Measurements from ENCODE around the gene TBCA.
A peak's percentile ranks its signal among the peaks of the same experiment; 100 is the strongest.
"Not testable (repeated sequence)": the region's sequence is repeated elsewhere in the genome, so short reads cannot be mapped to it uniquely, and the experiment has no call there.

The TBCA gene

GRCh38 chr5:77709993-77710685, 66.0 kb downstream of the TBCA start:
- no peak for TF ChIP-seq POLR2A (IDR thresholded peaks at IDR 0.05; ENCODE audit: low read depth, low read length)
- DNase-seq (ENCODE audit: insufficient read length, low spot score) (no peak), FAIRE-seq (no peak)

- DNase-seq (ENCODE audit: insufficient read length, low spot score) = no peak
- TF ChIP-seq POLR2A (IDR thresholded peaks at IDR 0.05; ENCODE audit: low read depth, low read length) = no peak
- FAIRE-seq = no peak
Observed at GRCh38 chr5:77709340-77709739, 66.8 kb downstream of the TBCA start.

- peak; percentile 60 for FAIRE-seq
- no peak for DNase-seq (ENCODE audit: insufficient read length, low spot score)
- no peak for TF ChIP-seq POLR2A (IDR thresholded peaks at IDR 0.05; ENCODE audit: low read depth, low read length)
Observed at GRCh38 chr5:77707791-77708190, 68.3 kb downstream of the TBCA start.

GRCh38 chr5:77699569-77699968, 76.6 kb downstream of the TBCA start:
- DNase-seq (ENCODE audit: insufficient read length, low spot score); FAIRE-seq: not testable (repeated sequence)

GRCh38 chr5:77698920-77699319, 77.2 kb downstream of the TBCA start:
- no peak for DNase-seq (ENCODE audit: insufficient read length, low spot score)
- TF ChIP-seq POLR2A (IDR thresholded peaks at IDR 0.05; ENCODE audit: low read depth, low read length) = no peak
- no peak for FAIRE-seq

GRCh38 chr5:77697692-77698091, 78.4 kb downstream of the TBCA start:
- no peak for DNase-seq (ENCODE audit: insufficient read length, low spot score)
- TF ChIP-seq POLR2A (IDR thresholded peaks at IDR 0.05; ENCODE audit: low read depth, low read length) = no peak
- FAIRE-seq = no peak

GRCh38 chr5:77696120-77696519, 80.0 kb downstream of the TBCA start:
- FAIRE-seq (no peak), DNase-seq (ENCODE audit: insufficient read length, low spot score) (no peak)
- TF ChIP-seq POLR2A (IDR thresholded peaks at IDR 0.05; ENCODE audit: low read depth, low read length) = no peak

GRCh38 chr5:77693913-77694312, 82.2 kb downstream of the TBCA start:
- no peak for TF ChIP-seq POLR2A (IDR thresholded peaks at IDR 0.05; ENCODE audit: low read depth, low read length)
- FAIRE-seq (no peak), DNase-seq (ENCODE audit: insufficient read length, low spot score) (no peak)

- DNase-seq (ENCODE audit: insufficient read length, low spot score) (no peak), FAIRE-seq (no peak)
- no peak for TF ChIP-seq POLR2A (IDR thresholded peaks at IDR 0.05; ENCODE audit: low read depth, low read length)
Observed at GRCh38 chr5:77683171-77683732, 92.9 kb downstream of the TBCA start.

- DNase-seq (ENCODE audit: insufficient read length, low spot score) = no peak
- TF ChIP-seq POLR2A (IDR thresholded peaks at IDR 0.05; ENCODE audit: low read depth, low read length) = no peak
- no peak for FAIRE-seq
Observed at GRCh38 chr5:77670526-77670925, 105.6 kb downstream of the TBCA start.

- DNase-seq (ENCODE audit: insufficient read length, low spot score) (no peak), FAIRE-seq (no peak)
- TF ChIP-seq POLR2A (IDR thresholded peaks at IDR 0.05; ENCODE audit: low read depth, low read length) = no peak
Observed at GRCh38 chr5:77669677-77670076, 106.5 kb downstream of the TBCA start.

- TF ChIP-seq POLR2A (IDR thresholded peaks at IDR 0.05; ENCODE audit: low read depth, low read length) = no peak
- no peak for DNase-seq (ENCODE audit: insufficient read length, low spot score)
- FAIRE-seq = no peak
Observed at GRCh38 chr5:77663090-77663863, 112.9 kb downstream of the TBCA start.

- FAIRE-seq = no peak
- DNase-seq (ENCODE audit: insufficient read length, low spot score) = no peak
- no peak for TF ChIP-seq POLR2A (IDR thresholded peaks at IDR 0.05; ENCODE audit: low read depth, low read length)
Observed at GRCh38 chr5:77662635-77663034, 113.5 kb downstream of the TBCA start.

- DNase-seq (ENCODE audit: insufficient read length, low spot score) = no peak
- no peak for FAIRE-seq
- TF ChIP-seq POLR2A (IDR thresholded peaks at IDR 0.05; ENCODE audit: low read depth, low read length) = no peak
Observed at GRCh38 chr5:77658662-77659061, 117.5 kb downstream of the TBCA start.

GRCh38 chr5:77651343-77651742, 124.8 kb downstream of the TBCA start:
- TF ChIP-seq POLR2A (IDR thresholded peaks at IDR 0.05; ENCODE audit: low read depth, low read length) = no peak
- no peak for DNase-seq (ENCODE audit: insufficient read length, low spot score)
- FAIRE-seq = no peak

Data from H54 (cell line).